Caco-2 (cell line): ENCODE data around the gene NTN1. TPM values are rescaled to one million over a fixed set of nuclear protein-coding genes. Genes with fewer than 3 reads are reported as not detected.

Experiments
- BruUV-seq: library from RNA; stranded (reverse); fragments of 400-500 nt; replicated peaks from 2 replicates; lab custom pipeline; 2021; lab: Mats Ljungman, UMichigan
- CTCF ChIA-PET: fragments of 300-600 bp; sonication (Branson Sonifier 250); formaldehyde crosslinking; loops from one replicate; lab custom pipeline; 2022; ENCODE audit warnings: antibody characterized with exemption; lab: Charles Lee
- POLR2A ChIA-PET: fragments of 300-600 bp; sonication (Branson Sonifier 250); formaldehyde crosslinking; loops from one replicate; lab custom pipeline; 2022; ENCODE audit warnings: antibody characterized with exemption; lab: Charles Lee
- DNase-seq, 2 experiments: peaks; one replicate each; pipeline versions ENCODE4 v3.0.0 to v3.0.0-alpha.2; 2020 to 2022
- H3K27me3 ChIP-seq: replicated peaks from 2 replicates; pipeline ENCODE4 v1.6.0; 2011; ENCODE audit warnings: low read length; ENCODE audit not compliant: control insufficient read depth, insufficient read depth
- H3K36me3 ChIP-seq: 2 replicates; pipeline ENCODE4 v1.5.1; 2011; ENCODE audit warnings: low read length; ENCODE audit not compliant: control insufficient read depth, insufficient read depth
- H3K4me1 ChIP-seq: fragments of 250-450 bp; sonication (Bioruptor Pico); 2 replicates; pipeline ENCODE4 v1.5.1; 2020; ENCODE audit warnings: mild to moderate bottlenecking
- H3K4me3 ChIP-seq: 2 replicates; pipeline ENCODE4 v1.5.1; 2011; ENCODE audit warnings: low read depth, mild to moderate bottlenecking, control low read depth, low read length
- H3K9me3 ChIP-seq: fragments of 250-450 bp; sonication (Bioruptor Pico); 2 replicates; pipeline ENCODE4 v1.5.1; 2020; ENCODE audit warnings: mild to moderate bottlenecking, moderate library complexity
- H3K27ac Mint-ChIP-seq: one replicate; pipeline ENCODE4 v1.8.0; 2022; ENCODE audit warnings: mixed read lengths; ENCODE audit not compliant: unreplicated experiment
- H3K27me3 Mint-ChIP-seq: one replicate; pipeline ENCODE4 v1.8.0; 2022; ENCODE audit warnings: mixed read lengths; ENCODE audit not compliant: insufficient read depth, unreplicated experiment
- H3K36me3 Mint-ChIP-seq: one replicate; pipeline ENCODE4 v1.8.0; 2022; ENCODE audit warnings: mild to moderate bottlenecking, mixed read lengths; ENCODE audit not compliant: insufficient read depth, unreplicated experiment
- H3K4me1 Mint-ChIP-seq: one replicate; pipeline ENCODE4 v1.8.0; 2022; ENCODE audit warnings: low read depth, mixed read lengths; ENCODE audit not compliant: unreplicated experiment
- H3K4me3 Mint-ChIP-seq: one replicate; pipeline ENCODE4 v1.8.0; 2022; ENCODE audit warnings: mild to moderate bottlenecking, moderate library complexity, mixed read lengths; ENCODE audit not compliant: unreplicated experiment
- H3K9me3 Mint-ChIP-seq: one replicate; pipeline ENCODE4 v1.8.0; 2022; ENCODE audit warnings: mixed read lengths; ENCODE audit not compliant: unreplicated experiment
- intact Hi-C: fragments of 100-400 bp; cut with micrococcal nuclease; formaldehyde crosslinking; loops from one replicate; pipeline ENCODE4 v1.10.0; 2022; ENCODE audit not compliant: unreplicated experiment
- total RNA-seq: library from RNA; stranded (reverse); gene quantifications from 2 replicates; pipeline ENCODE4 v1.2.3, GENCODE V29; 2022
- TF ChIP-seq, protein P1 (sequence below), 2 experiments: fragments of 200-600 bp in 1 of 2; IDR thresholded peaks; 1 replicate in 1 of 2; 2 replicates in 1 of 2; pipeline versions ENCODE4 v1.5.1 to v1.8.0; 2011 to 2022; ENCODE audit warnings: antibody characterized with exemption in 1 of 2, control low read depth in 1 of 2, inconsistent platforms in 1 of 2, low read depth in 1 of 2, low read length in 1 of 2, mild to moderate bottlenecking in 1 of 2, moderate library complexity in 1 of 2; ENCODE audit not compliant: insufficient read depth in 1 of 2, severe bottlenecking in 1 of 2, unreplicated experiment in 1 of 2

The NTN1 gene
- total RNA-seq, 1 experiment from 2014 or later = 0.88 TPM

DNA sequence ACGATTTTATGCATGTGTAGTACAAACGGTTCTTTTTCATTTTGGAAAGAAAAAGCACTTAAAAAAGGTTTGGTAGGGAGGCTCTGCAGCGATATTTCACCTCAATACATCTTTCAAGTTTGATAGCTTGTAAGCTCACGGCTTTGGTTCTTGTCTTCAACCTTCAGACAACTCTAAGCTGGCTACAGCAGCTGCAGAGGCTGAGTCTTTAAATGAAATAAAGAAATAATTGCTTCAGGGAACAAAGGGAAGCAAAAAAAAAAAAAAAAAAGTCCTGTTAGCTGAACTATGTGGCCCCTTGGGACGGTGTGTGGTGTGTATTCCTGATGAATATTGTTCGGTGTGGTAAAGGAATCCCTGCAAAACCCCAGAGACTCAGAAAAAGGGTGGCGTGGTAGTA lies 265.1 kb downstream of the NTN1 start:
- Histone ChIP-seq H3K36me3 (no peaks in the 10 kb centered on the region), H3K9me3 (no peaks in the 10 kb centered on the region), H3K4me1 (no peaks in the 10 kb centered on the region), H3K4me3 (no peak overlapping the region), H3K27me3 (no peaks in the 10 kb centered on the region)
- ChIA-PET CTCF (no interaction called here), POLR2A (no interaction called here)
- BruUV-seq = no TSS peak
- DNase-seq = no peak
- no peaks in the 10 kb centered on the region for H3K36me3 Mint-ChIP-seq
- H3K9me3 Mint-ChIP-seq = no peaks in the 10 kb centered on the region
- intact Hi-C loops = no loop called here
- no peak overlapping the region for H3K27ac Mint-ChIP-seq
- H3K27me3 Mint-ChIP-seq = no peaks in the 10 kb centered on the region
- H3K4me3 Mint-ChIP-seq = no peak overlapping the region
- H3K4me1 Mint-ChIP-seq = no peaks in the 10 kb centered on the region
- TF ChIP-seq, protein P1, sequence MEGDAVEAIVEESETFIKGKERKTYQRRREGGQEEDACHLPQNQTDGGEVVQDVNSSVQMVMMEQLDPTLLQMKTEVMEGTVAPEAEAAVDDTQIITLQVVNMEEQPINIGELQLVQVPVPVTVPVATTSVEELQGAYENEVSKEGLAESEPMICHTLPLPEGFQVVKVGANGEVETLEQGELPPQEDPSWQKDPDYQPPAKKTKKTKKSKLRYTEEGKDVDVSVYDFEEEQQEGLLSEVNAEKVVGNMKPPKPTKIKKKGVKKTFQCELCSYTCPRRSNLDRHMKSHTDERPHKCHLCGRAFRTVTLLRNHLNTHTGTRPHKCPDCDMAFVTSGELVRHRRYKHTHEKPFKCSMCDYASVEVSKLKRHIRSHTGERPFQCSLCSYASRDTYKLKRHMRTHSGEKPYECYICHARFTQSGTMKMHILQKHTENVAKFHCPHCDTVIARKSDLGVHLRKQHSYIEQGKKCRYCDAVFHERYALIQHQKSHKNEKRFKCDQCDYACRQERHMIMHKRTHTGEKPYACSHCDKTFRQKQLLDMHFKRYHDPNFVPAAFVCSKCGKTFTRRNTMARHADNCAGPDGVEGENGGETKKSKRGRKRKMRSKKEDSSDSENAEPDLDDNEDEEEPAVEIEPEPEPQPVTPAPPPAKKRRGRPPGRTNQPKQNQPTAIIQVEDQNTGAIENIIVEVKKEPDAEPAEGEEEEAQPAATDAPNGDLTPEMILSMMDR (IDR thresholded peaks at IDR 0.05; ENCODE audit: insufficient read depth in 1 of 2, low read depth in 1 of 2, low read length in 1 of 2, severe bottlenecking in 1 of 2, unreplicated experiment in 1 of 2) = no peak

DNA sequence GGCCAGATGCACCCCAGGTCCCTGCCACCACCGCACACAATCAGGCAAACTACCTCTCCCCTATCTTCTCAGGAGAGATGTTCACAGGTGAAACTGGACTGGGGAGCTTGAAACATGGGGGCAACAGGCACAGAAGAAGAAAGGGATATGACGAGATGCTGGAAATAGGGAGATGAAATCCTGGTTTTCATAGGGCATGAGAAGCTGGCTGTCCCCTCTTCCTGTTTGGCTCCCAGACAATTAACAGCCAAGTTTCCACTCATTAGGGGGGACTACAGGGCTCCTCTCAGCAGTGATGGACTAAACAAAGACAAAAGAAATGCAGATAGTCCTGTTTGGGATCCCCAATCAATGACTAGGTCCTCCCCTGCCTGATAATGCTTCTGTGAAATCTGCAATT lies 266.0 kb downstream of the NTN1 start:
- CTCF ChIA-PET = no interaction called here
- Mint-ChIP-seq H3K27ac (no peak overlapping the region), H3K36me3 (no peaks in the 10 kb centered on the region), H3K9me3 (no peaks in the 10 kb centered on the region), H3K4me3 (no peak overlapping the region), H3K4me1 (no peaks in the 10 kb centered on the region), H3K27me3 (no peaks in the 10 kb centered on the region)
- no peaks in the 10 kb centered on the region for H3K27me3 ChIP-seq
- no peaks in the 10 kb centered on the region for H3K36me3 ChIP-seq
- no TSS peak for BruUV-seq
- POLR2A ChIA-PET = no interaction called here
- TF ChIP-seq, protein P1 (IDR thresholded peaks at IDR 0.05; ENCODE audit: insufficient read depth in 1 of 2, low read depth in 1 of 2, low read length in 1 of 2, severe bottlenecking in 1 of 2, unreplicated experiment in 1 of 2) = no peak
- intact Hi-C loops = no loop called here
- no peak overlapping the region for H3K4me3 ChIP-seq
- no peaks in the 10 kb centered on the region for H3K4me1 ChIP-seq
- DNase-seq = no peak
- no peaks in the 10 kb centered on the region for H3K9me3 ChIP-seq

DNA sequence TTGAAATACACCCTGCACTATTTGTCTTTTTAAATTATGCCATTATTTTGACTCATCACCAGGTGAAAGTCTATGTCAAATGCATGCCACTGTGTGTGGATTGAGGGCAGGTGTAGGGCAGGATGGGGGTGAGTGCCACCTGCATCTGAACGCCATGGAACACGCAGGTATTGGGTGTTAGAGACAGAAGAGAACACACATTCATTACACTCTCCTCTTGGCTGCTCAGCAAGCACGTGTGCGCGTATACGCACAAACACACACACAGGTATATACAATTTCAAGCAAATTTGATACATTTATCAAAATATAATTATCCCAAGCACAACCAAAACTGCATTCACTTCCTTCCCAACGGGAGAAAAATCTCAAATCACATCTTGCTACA lies 268.9 kb downstream of the NTN1 start:
- Mint-ChIP-seq H3K4me3 (no peak overlapping the region), H3K4me1 (no peaks in the 10 kb centered on the region), H3K9me3 (no peaks in the 10 kb centered on the region), H3K36me3 (no peaks in the 10 kb centered on the region), H3K27ac (no peak overlapping the region), H3K27me3 (no peaks in the 10 kb centered on the region)
- TF ChIP-seq, protein P1 (IDR thresholded peaks at IDR 0.05; ENCODE audit: insufficient read depth in 1 of 2, low read depth in 1 of 2, low read length in 1 of 2, severe bottlenecking in 1 of 2, unreplicated experiment in 1 of 2) = no peak
- BruUV-seq = no TSS peak
- ChIA-PET POLR2A (no interaction called here), CTCF (no interaction called here)
- Histone ChIP-seq H3K27me3 (no peaks in the 10 kb centered on the region), H3K4me3 (no peak overlapping the region), H3K9me3 (no peaks in the 10 kb centered on the region), H3K36me3 (no peaks in the 10 kb centered on the region), H3K4me1 (no peaks in the 10 kb centered on the region)
- intact Hi-C loops = loop anchor here (5.0 kb wide), 1 partner anchor 83 kb away; no protein-coding TSS in a partner anchor
- DNase-seq = no peak
